Brain microvascular endothelial cell (primary cell): ENCODE results near the gene MAD1L1.

ENCODE experiments used
- DNase-seq: peaks from one replicate; pipeline ENCODE4 v3.0.0-alpha.2; 2020
- H3K27ac ChIP-seq: fragments of 250-450 bp; sonication (Bioruptor Pico); 2 replicates; pipeline ENCODE4 v1.5.1; 2020; ENCODE audit warnings: mild to moderate bottlenecking, moderate library complexity
- H3K27me3 ChIP-seq: fragments of 250-450 bp; sonication (Bioruptor Pico); replicated peaks from 2 replicates; pipeline ENCODE4 v1.5.1; 2020; ENCODE audit warnings: mild to moderate bottlenecking
- H3K36me3 ChIP-seq: fragments of 250-450 bp; sonication (Bioruptor Pico); replicated peaks from 2 replicates; pipeline ENCODE4 v1.5.1; 2020; ENCODE audit warnings: mild to moderate bottlenecking
- H3K4me3 ChIP-seq: 2 replicates; pipeline ENCODE4 v1.5.1; 2011; ENCODE audit warnings: low read depth, mild to moderate bottlenecking, control low read depth, low read length, moderate library complexity
- CTCF ChIP-seq: IDR thresholded peaks from 2 replicates; pipeline ENCODE4 v1.5.1; 2011; ENCODE audit warnings: low read depth, mild to moderate bottlenecking, moderate library complexity, low read length, control low read depth, inconsistent platforms; ENCODE audit errors: missing control alignments
- in situ Hi-C: cut with HindIII; loops from 2 replicates; pipeline ENCODE4 v1.10.0; 2017; ENCODE audit warnings: low sequenced_read_pairs, low pct_ligation_motif_present

MAD1L1 gene

GRCh38 chr7:2093215-2093842 is 139.4 kb downstream of the MAD1L1 start:
- Histone ChIP-seq H3K27ac (no peak overlapping the region), H3K4me3 (no peak overlapping the region), H3K36me3 (no peaks in the 10 kb centered on the region), H3K27me3 (no peaks in the 10 kb centered on the region)
- in situ Hi-C loops: no loop called here
- DNase-seq: no peak
- TF ChIP-seq CTCF: no peak

- no peak overlapping the region for H3K4me3 ChIP-seq
- no peaks in the 10 kb centered on the region for H3K36me3 ChIP-seq
- H3K27ac ChIP-seq: no peak overlapping the region
- TF ChIP-seq CTCF: no peak
- in situ Hi-C loops: no loop called here
- no peaks in the 10 kb centered on the region for H3K27me3 ChIP-seq
- DNase-seq: no peak
These were observed 140.5 kb downstream of the MAD1L1 start for GRCh38 chr7:2092279-2092678.

GRCh38 chr7:2090526-2091520 is 141.9 kb downstream of the MAD1L1 start:
- Histone ChIP-seq H3K27ac (no peak overlapping the region), H3K27me3 (no peaks in the 10 kb centered on the region), H3K4me3 (no peak overlapping the region), H3K36me3 (no peaks in the 10 kb centered on the region)
- DNase-seq: no peak
- no peak for TF ChIP-seq CTCF
- in situ Hi-C loops: no loop called here

GRCh38 chr7:2088801-2089200 is 143.9 kb downstream of the MAD1L1 start:
- H3K27ac ChIP-seq: no peak overlapping the region
- no peak for TF ChIP-seq CTCF
- no peak for DNase-seq
- no peaks in the 10 kb centered on the region for H3K27me3 ChIP-seq
- H3K4me3 ChIP-seq: no peak overlapping the region
- in situ Hi-C loops: no loop called here
- no peaks in the 10 kb centered on the region for H3K36me3 ChIP-seq

- Histone ChIP-seq H3K27ac (no peak overlapping the region), H3K36me3 (no peaks in the 10 kb centered on the region), H3K4me3 (no peak overlapping the region), H3K27me3 (no peaks in the 10 kb centered on the region)
- no peak for TF ChIP-seq CTCF
- in situ Hi-C loops: no loop called here
- no peak for DNase-seq
These were observed 145.0 kb downstream of the MAD1L1 start for GRCh38 chr7:2087744-2088143.
